Ovary (tissue), 9 donors: ENCODE measurements around the gene MYO6. TPM values are rescaled to one million over a fixed set of nuclear protein-coding genes. Genes with fewer than 3 reads are reported as not detected.

Source experiments
- DNase-seq, 5 donors: peaks; one replicate each; pipeline ENCODE4 v3.0.0-alpha.2; 2019 to 2020
- H3K27ac ChIP-seq, 2 donors: fragments of 200-600 bp; one replicate each; pipeline versions ENCODE4 v1.5.1 to v1.8.0; 2019 to 2022
- H3K27me3 ChIP-seq: fragments of 200-600 bp; one replicate; pipeline ENCODE4 v1.8.0; 2022
- H3K36me3 ChIP-seq: fragments of 200-600 bp; sonication (generic); one replicate; pipeline ENCODE4 v1.5.1; 2019
- H3K4me1 ChIP-seq: one replicate; pipeline ENCODE4 v1.8.1; 2013; ENCODE audit warnings: mild to moderate bottlenecking, moderate library complexity; ENCODE audit not compliant: insufficient read depth
- H3K4me3 ChIP-seq: fragments of 200-600 bp; sonication (generic); one replicate; pipeline ENCODE4 v1.5.1; 2017
- H3K9me3 ChIP-seq, 2 donors: fragments of 200-600 bp in 1 of 2; sonication (generic) in 1 of 2; one replicate each; pipeline versions ENCODE4 v1.5.1 to v1.8.1; 2013 to 2019; ENCODE audit warnings: mild to moderate bottlenecking in 1 of 2, moderate library complexity in 1 of 2
- EP300 ChIP-seq: sonication (generic); formaldehyde crosslinking; IDR thresholded peaks from one replicate; pipeline ENCODE4 v1.6.1; 2017; ENCODE audit warnings: antibody characterized with exemption
- POLR2A ChIP-seq: fragments of 450-650 bp; IDR thresholded peaks from one replicate; pipeline ENCODE4 v1.6.1; 2017; ENCODE audit warnings: antibody characterized with exemption, mild to moderate bottlenecking, moderate library complexity
- whole genome bisulfite sequencing, 3 donors: extraction: QIAGEN DNeasy Blood & Tissue Kit in 1 of 3; methylation state at CpG; one replicate each; pipeline versions ENCODE4 v1.1.5 to v1.1.7; 2013 to 2017; 5-methylcytosine and 5-hydroxymethylcytosine counted together
- intact Hi-C, 4 donors: fragments of 100-400 bp; cut with DNase I; formaldehyde crosslinking; loops; one replicate each; pipeline versions ENCODE4 v1.11.0 to v1.15.1; 2022 to 2023
- polyA plus RNA-seq, 2 donors: library from polyadenylated mRNA; stranded (reverse); fragments of 200-250 nt in 1 of 2; fragments of 350-450 nt in 1 of 2; fragmentation: Illumina TruSeq in 1 of 2; extraction: RNeasy Lipid Tissue Mini Kit (QIAGEN cat#74804) in 1 of 2; gene quantifications; one replicate each; pipeline ENCODE4 v1.2.3, GENCODE V29; 2013 to 2014
- total RNA-seq, 7 donors: library from RNA; depleted of rRNA in 2 of 7; stranded (reverse); fragments of >200 nt in 2 of 7; fragmentation: NEBNext Ultra II Directional in 3 of 7; extraction: Animal tissue kit (Norgen Biotek cat#: 25700) in 3 of 7; gene quantifications; one replicate each; pipeline versions ENCODE4 v1.1.0 to v1.2.4, GENCODE V29; 2016 to 2023
- TF ChIP-seq, protein P1 (sequence below), 3 donors: fragments of 450-650 bp in 2 of 3; fragments of 200-600 bp in 1 of 3; IDR thresholded peaks; one replicate each; pipeline versions ENCODE4 v1.5.1 to v1.8.0; 2016 to 2022; ENCODE audit warnings: antibody characterized with exemption in 3 of 3, mild to moderate bottlenecking in 1 of 3
- donor health status: DM: no; HTN: no; CAD: no; lungs with moderate emphysema.
- donor health status: DM: no; HTN: no; CAD: no.
- donor health status: Bipolar disorder and iron deficiency.
- donor health status: DM: yes; HTN: yes; CAD: no.
- donor health status: DM: no; HTN: no; CAD: no.
- donor health status: DM: yes; HTN: yes; CAD: no.

Gene MYO6
- total and polyA plus RNA-seq, 9 donors, result 4.4 to 20.8 (median 12.3) TPM

DNA sequence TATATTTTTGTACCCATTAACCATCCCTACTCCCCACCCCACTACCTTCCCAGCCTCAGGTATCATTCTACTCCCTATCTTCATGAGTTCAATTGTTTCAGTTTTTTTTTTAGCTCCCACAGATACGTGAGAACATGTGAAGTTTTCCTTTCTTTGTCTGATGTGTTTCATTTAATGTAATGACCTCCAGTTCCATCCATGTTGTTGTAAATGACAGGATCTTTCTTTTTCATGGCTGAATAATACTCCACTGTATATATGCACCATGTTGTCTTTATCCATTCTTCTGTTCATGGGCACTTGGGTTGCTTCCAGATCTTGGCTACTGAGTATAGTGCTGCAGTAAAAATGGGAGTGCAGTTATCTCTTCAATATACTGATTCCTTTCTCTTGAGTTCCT is 63.5 kb downstream of the MYO6 start:
- Histone ChIP-seq H3K27me3 (no peaks in the 10 kb centered on the region), H3K27ac (no peak overlapping the region), H3K4me1 (peaks cover 1% of the 10 kb centered on the region), H3K36me3 (no peaks in the 10 kb centered on the region), H3K9me3 (no peaks in the 10 kb centered on the region), H3K4me3 (no peak overlapping the region)
- no peak for DNase-seq
- 97 to 98% (median 98%) methylated on average over 1 of the region's 1 CpG for WGBS, 3 donors
- TF ChIP-seq EP300 (no peak), POLR2A (no peak)
- TF ChIP-seq, protein P1, sequence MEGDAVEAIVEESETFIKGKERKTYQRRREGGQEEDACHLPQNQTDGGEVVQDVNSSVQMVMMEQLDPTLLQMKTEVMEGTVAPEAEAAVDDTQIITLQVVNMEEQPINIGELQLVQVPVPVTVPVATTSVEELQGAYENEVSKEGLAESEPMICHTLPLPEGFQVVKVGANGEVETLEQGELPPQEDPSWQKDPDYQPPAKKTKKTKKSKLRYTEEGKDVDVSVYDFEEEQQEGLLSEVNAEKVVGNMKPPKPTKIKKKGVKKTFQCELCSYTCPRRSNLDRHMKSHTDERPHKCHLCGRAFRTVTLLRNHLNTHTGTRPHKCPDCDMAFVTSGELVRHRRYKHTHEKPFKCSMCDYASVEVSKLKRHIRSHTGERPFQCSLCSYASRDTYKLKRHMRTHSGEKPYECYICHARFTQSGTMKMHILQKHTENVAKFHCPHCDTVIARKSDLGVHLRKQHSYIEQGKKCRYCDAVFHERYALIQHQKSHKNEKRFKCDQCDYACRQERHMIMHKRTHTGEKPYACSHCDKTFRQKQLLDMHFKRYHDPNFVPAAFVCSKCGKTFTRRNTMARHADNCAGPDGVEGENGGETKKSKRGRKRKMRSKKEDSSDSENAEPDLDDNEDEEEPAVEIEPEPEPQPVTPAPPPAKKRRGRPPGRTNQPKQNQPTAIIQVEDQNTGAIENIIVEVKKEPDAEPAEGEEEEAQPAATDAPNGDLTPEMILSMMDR (IDR thresholded peaks at IDR 0.05), result no peak
- intact Hi-C loops, result no loop called here

DNA sequence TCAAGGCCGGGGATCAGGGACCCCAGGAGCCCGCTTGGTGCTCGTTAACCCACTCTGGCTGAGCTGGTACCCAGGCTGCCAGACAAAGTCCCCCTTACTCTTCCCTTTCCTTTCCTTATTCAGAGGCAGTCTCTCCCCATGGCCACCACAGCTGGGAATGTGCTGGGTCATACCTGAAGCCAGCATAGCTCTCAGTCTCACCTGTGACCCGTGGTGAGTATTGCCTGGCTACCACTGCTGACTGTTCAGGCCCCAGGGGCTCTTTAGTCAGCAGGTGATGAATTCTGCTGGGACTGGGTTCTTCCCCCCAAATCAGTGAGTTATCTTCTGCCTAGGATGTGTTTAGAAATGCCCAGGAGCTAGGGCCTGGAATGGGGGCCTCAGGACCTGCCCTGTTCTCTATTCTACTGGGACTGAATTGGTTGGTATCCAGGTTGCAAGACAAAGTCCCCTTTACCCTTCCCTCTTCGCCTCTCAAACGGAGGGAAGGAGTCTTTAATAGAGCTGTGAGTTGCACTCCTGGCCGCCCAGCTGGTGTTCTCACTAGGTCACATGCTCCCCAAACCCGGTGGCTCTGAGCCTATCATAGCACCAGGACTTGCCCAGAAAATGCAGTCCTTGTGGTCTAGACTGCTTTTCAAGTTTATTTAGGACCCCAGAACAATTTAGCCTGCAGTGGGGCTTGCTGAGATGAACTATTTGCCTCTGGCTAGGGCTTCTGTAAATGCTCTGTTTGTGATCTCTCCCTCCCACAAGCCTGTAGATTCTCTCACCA is 64.6 kb downstream of the MYO6 start:
- Histone ChIP-seq H3K4me3 (no peak overlapping the region), H3K36me3 (no peaks in the 10 kb centered on the region), H3K27me3 (no peaks in the 10 kb centered on the region), H3K27ac (no peak overlapping the region), H3K4me1 (peaks cover 1% of the 10 kb centered on the region), H3K9me3 (no peaks in the 10 kb centered on the region)
- DNase-seq, result no peak
- intact Hi-C loops, result no loop called here
- 83 to 88% (median 85%) methylated on average over 8 of the region's 8 CpGs for WGBS, 3 donors
- TF ChIP-seq, protein P1 (IDR thresholded peaks at IDR 0.05), result no peak
- TF ChIP-seq EP300 (no peak), POLR2A (no peak)

DNA sequence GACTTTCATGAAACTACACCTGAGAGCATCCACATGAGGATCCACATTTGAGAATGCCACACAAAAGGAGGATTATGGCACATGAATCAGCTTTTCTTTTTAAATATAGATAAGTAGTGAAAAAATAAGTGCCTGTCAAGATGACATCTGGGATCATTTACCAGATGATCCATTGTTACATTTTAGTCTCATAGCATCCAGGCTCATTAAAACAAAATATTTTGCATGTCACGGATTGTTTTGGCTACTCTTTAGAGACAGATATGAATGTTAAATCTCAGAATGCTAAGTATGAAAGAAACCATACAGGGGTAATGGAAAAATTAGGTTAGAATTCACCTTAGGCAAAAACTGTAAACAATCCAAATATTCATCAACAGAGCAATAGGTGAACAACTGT is 66.7 kb downstream of the MYO6 start:
- H3K4me3 ChIP-seq, result no peak overlapping the region
- H3K9me3 ChIP-seq, result no peaks in the 10 kb centered on the region
- WGBS, 3 donors, result 27 to 49% (median 39%) methylated on average over 1 of the region's 1 CpG
- no peaks in the 10 kb centered on the region for H3K36me3 ChIP-seq
- H3K27ac ChIP-seq, result no peak overlapping the region
- intact Hi-C loops, result no loop called here
- TF ChIP-seq, protein P1 (IDR thresholded peaks at IDR 0.05), result no peak
- TF ChIP-seq EP300, result no peak
- peaks cover 1% of the 10 kb centered on the region for H3K4me1 ChIP-seq
- H3K27me3 ChIP-seq, result no peaks in the 10 kb centered on the region
- DNase-seq, result no peak

DNA sequence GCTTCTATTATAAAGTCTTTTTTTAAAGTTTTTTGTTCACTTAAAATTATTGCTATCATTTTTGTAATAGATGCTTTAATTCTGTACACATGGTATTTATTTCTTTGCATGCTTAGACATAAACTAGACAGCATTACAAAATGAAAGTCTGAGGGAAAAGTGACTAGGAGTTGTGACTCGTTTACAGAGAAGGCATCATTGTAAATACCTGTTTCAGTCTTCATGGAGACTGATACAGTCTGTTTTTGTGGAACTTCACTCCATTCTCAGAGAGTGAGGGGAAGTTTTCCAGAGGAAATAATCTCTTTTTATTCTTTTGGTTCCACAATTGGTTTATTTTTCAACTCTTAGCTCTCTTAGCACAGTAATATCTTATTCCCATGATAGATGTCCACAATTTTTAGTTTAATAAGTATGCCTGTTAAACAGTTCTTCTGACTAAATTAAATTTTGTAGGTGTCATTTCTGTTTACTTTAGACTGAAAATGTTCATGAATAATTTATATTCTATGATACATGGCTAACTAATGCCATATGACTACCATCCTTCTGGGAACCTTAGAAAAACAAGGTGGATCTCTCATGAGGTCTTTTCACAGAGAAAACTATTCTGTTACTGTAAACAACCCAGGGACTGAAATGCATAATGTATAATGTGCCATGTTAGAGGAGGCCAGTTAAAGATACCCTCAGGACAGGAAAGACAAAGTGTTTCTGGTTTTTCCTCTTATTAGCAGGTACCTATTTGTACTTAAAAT is 69.2 kb downstream of the MYO6 start:
- Histone ChIP-seq H3K4me1 (peaks cover 1% of the 10 kb centered on the region), H3K27ac (no peak overlapping the region), H3K4me3 (no peak overlapping the region), H3K36me3 (no peaks in the 10 kb centered on the region), H3K9me3 (no peaks in the 10 kb centered on the region), H3K27me3 (no peaks in the 10 kb centered on the region)
- intact Hi-C loops, result no loop called here
- 72 to 86% (median 85%) methylated on average over 1 of the region's 1 CpG for WGBS, 3 donors
- TF ChIP-seq POLR2A, result no peak
- TF ChIP-seq, protein P1 (IDR thresholded peaks at IDR 0.05), result no peak
- TF ChIP-seq EP300, result no peak
- no peak for DNase-seq
